IMR-90 (cell line): ENCODE measurements around the gene MYOZ3. TPM values are rescaled to one million over a fixed set of nuclear protein-coding genes. Genes with fewer than 3 reads are reported as not detected.

Experiments used
- ATAC-seq: fragments of 200-7000 bp; cut with Tn5 transposase; 2 replicates; pipeline ENCODE4 v1.9.1; 2020; ENCODE audit warnings: low read depth, mild to moderate bottlenecking, moderate library complexity
- BruUV-seq: library from RNA; stranded (reverse); fragments of 400-500 nt; replicated peaks from 2 replicates; lab custom pipeline; 2021; lab: Mats Ljungman, UMichigan
- CTCF ChIA-PET: fragments of 300-600 bp; formaldehyde crosslinking; extraction: SDS; loops from one replicate; lab custom pipeline; 2021; ENCODE audit warnings: antibody characterized with exemption; lab: Yijun Ruan, JAX
- POLR2A ChIA-PET: fragments of 300-600 bp; sonication (Branson Sonifier 250); formaldehyde crosslinking; loops from one replicate; lab custom pipeline; 2022; ENCODE audit warnings: antibody characterized with exemption; ENCODE audit not compliant: unreplicated experiment; lab: Charles Lee
- DNase-seq: peaks from one replicate; pipeline ENCODE4 v3.0.0; 2013
- H2AFZ ChIP-seq: replicated peaks from 2 replicates; pipeline ENCODE3; 2013; ENCODE audit warnings: low read length, mild to moderate bottlenecking; ENCODE audit not compliant: poor library complexity
- H2AK5ac ChIP-seq: 2 replicates; pipeline ENCODE4 v1.6.1; 2013; ENCODE audit warnings: low read depth, low read length, inconsistent platforms
- H2AK9ac ChIP-seq: replicated peaks from 2 replicates; pipeline ENCODE3; 2013; ENCODE audit warnings: mild to moderate bottlenecking, low read depth, low read length, moderate library complexity; ENCODE audit not compliant: poor library complexity
- H2BK120ac ChIP-seq: 2 replicates; pipeline ENCODE4 v1.6.1; 2013; ENCODE audit warnings: low read depth, low read length, inconsistent platforms
- H2BK15ac ChIP-seq: 3 replicates; pipeline ENCODE4 v1.6.1; 2013; ENCODE audit warnings: low read depth, low read length, inconsistent platforms
- H2BK20ac ChIP-seq: 2 replicates; pipeline ENCODE4 v1.6.1; 2013; ENCODE audit warnings: low read depth, mild to moderate bottlenecking, inconsistent platforms, low read length, moderate library complexity
- H2BK5ac ChIP-seq: 2 replicates; pipeline ENCODE4 v1.6.1; 2013; ENCODE audit warnings: mild to moderate bottlenecking, low read depth, low read length, inconsistent platforms; ENCODE audit not compliant: poor library complexity, severe bottlenecking
- H3K14ac ChIP-seq: replicated peaks from 2 replicates; pipeline ENCODE4 v1.6.1; 2013; ENCODE audit warnings: low read depth, low read length, inconsistent platforms
- H3K18ac ChIP-seq: 2 replicates; pipeline ENCODE4 v1.6.1; 2013; ENCODE audit warnings: low read depth, low read length, control low read depth
- H3K23ac ChIP-seq: 2 replicates; pipeline ENCODE4 v1.6.1; 2013; ENCODE audit warnings: low read depth, low read length, inconsistent platforms
- H3K27ac ChIP-seq: 2 replicates; pipeline ENCODE4 v1.5.1; 2013; ENCODE audit warnings: mild to moderate bottlenecking, control low read depth, low read length; ENCODE audit not compliant: insufficient read depth
- H3K27me3 ChIP-seq: 2 replicates; pipeline ENCODE4 v1.6.1; 2013; ENCODE audit warnings: low read length; ENCODE audit not compliant: control insufficient read depth, insufficient read depth
- H3K36me3 ChIP-seq: 2 replicates; pipeline ENCODE4 v1.6.1; 2013; ENCODE audit warnings: low read length, mixed read lengths; ENCODE audit not compliant: control insufficient read depth, insufficient read depth
- H3K4ac ChIP-seq: 2 replicates; pipeline ENCODE4 v1.6.1; 2013; ENCODE audit warnings: low read depth, low read length, inconsistent platforms
- H3K4me1 ChIP-seq: 2 replicates; pipeline ENCODE4 v1.6.1; 2013; ENCODE audit warnings: low read length, mixed read lengths; ENCODE audit not compliant: control insufficient read depth, insufficient read depth
- H3K4me2 ChIP-seq: 2 replicates; pipeline ENCODE4 v1.6.1; 2013; ENCODE audit warnings: low read depth, mild to moderate bottlenecking, control low read depth, low read length, moderate library complexity
- H3K4me3 ChIP-seq: 2 replicates; pipeline ENCODE4 v1.5.1; 2013; ENCODE audit warnings: low read depth, mild to moderate bottlenecking, control low read depth, low read length, moderate library complexity; ENCODE audit not compliant: insufficient read depth
- H3K56ac ChIP-seq: 2 replicates; pipeline ENCODE4 v1.6.1; 2013; ENCODE audit warnings: low read length, inconsistent platforms; ENCODE audit not compliant: insufficient read depth; ENCODE audit errors: extremely low read depth
- H3K79me1 ChIP-seq, 2 experiments: 2 replicates each; pipeline ENCODE4 v1.6.1; 2013; ENCODE audit warnings: low read length in 2 of 2, inconsistent platforms in 1 of 2, low read depth in 1 of 2
- H3K9ac ChIP-seq: 2 replicates; pipeline ENCODE4 v1.6.1; 2013; ENCODE audit warnings: low read depth, low read length, control low read depth
- H3K9me1 ChIP-seq: 2 replicates; pipeline ENCODE4 v1.6.1; 2013; ENCODE audit warnings: low read length, inconsistent platforms; ENCODE audit not compliant: insufficient read depth
- H3K9me3 ChIP-seq: 2 replicates; pipeline ENCODE4 v1.6.1; 2013; ENCODE audit warnings: low read length; ENCODE audit not compliant: control insufficient read depth, insufficient read depth
- H4K20me1 ChIP-seq: 2 replicates; pipeline ENCODE4 v1.6.1; 2013; ENCODE audit warnings: low read length, inconsistent platforms; ENCODE audit not compliant: insufficient read depth
- H4K5ac ChIP-seq: 2 replicates; pipeline ENCODE4 v1.6.1; 2013; ENCODE audit warnings: mild to moderate bottlenecking, low read depth, low read length, control low read depth
- H4K8ac ChIP-seq, 2 experiments: 2 replicates each; pipeline ENCODE4 v1.6.1; 2013; ENCODE audit warnings: low read depth in 2 of 2, low read length in 2 of 2, control low read depth in 1 of 2, inconsistent platforms in 1 of 2
- H4K91ac ChIP-seq: 2 replicates; pipeline ENCODE4 v1.6.1; 2013; ENCODE audit warnings: low read depth, low read length, inconsistent platforms; ENCODE audit not compliant: insufficient read depth
- BHLHE40 ChIP-seq: fragments of 150-350 bp; IDR thresholded peaks from 2 replicates; pipeline ENCODE4 v1.6.1; 2016; ENCODE audit warnings: mild to moderate bottlenecking, low read depth, low read length
- CEBPB ChIP-seq: IDR thresholded peaks from 2 replicates; pipeline ENCODE4 v1.6.1; 2012; ENCODE audit warnings: low read depth, low read length, improper control_type of control experiment
- CHD1 ChIP-seq: IDR thresholded peaks from 2 replicates; pipeline ENCODE4 v1.6.1; 2012; ENCODE audit warnings: low read depth, low read length, improper control_type of control experiment
- CTCF ChIP-seq: conservative IDR thresholded peaks from 2 replicates; pipeline ENCODE4 v1.5.1; 2012; ENCODE audit warnings: mild to moderate bottlenecking, low read depth, low read length, improper control_type of control experiment
- FOS ChIP-seq: fragments of 150-350 bp; IDR thresholded peaks from 2 replicates; pipeline ENCODE4 v1.6.1; 2016; ENCODE audit warnings: low read depth, low read length
- MAFK ChIP-seq: IDR thresholded peaks from 2 replicates; pipeline ENCODE4 v1.6.1; 2012; ENCODE audit warnings: low read depth, low read length, improper control_type of control experiment
- MAZ ChIP-seq: IDR thresholded peaks from 2 replicates; pipeline ENCODE4 v1.6.1; 2012; ENCODE audit warnings: low read depth, mild to moderate bottlenecking, low read length, improper control_type of control experiment, moderate library complexity, borderline replicate concordance
- MXI1 ChIP-seq: IDR thresholded peaks from 2 replicates; pipeline ENCODE4 v1.6.1; 2012; ENCODE audit warnings: low read depth, mild to moderate bottlenecking, low read length, moderate library complexity, borderline replicate concordance
- NFE2L2 ChIP-seq: fragments of 150-350 bp; IDR thresholded peaks from 2 replicates; pipeline ENCODE4 v1.6.1; 2016; ENCODE audit warnings: low read depth, mild to moderate bottlenecking, low read length
- POLR2A ChIP-seq: IDR thresholded peaks from 2 replicates; pipeline ENCODE4 v1.6.1; 2012; ENCODE audit warnings: mild to moderate bottlenecking, low read depth, low read length
- RAD21 ChIP-seq: IDR thresholded peaks from 2 replicates; pipeline ENCODE4 v1.6.1; 2012; ENCODE audit warnings: low read length, improper control_type of control experiment
- RCOR1 ChIP-seq: IDR thresholded peaks from 2 replicates; pipeline ENCODE4 v1.6.1; 2012; ENCODE audit warnings: mild to moderate bottlenecking, low read length, improper control_type of control experiment; ENCODE audit not compliant: insufficient replicate concordance
- RFX5 ChIP-seq: IDR thresholded peaks from 2 replicates; pipeline ENCODE4 v1.8.0; 2012; ENCODE audit warnings: low read depth, mild to moderate bottlenecking, low read length, moderate library complexity
- SMC3 ChIP-seq: fragments of 150-350 bp; IDR thresholded peaks from 2 replicates; pipeline ENCODE4 v1.6.1; 2016; ENCODE audit warnings: low read depth, mild to moderate bottlenecking, antibody characterized with exemption, low read length, moderate library complexity
- WGBS, 2 experiments: methylation state at CpG; one replicate each; pipeline versions ENCODE4 v1.1.5 to v1.1.7; 2013; ENCODE audit warnings: missing lambda C conversion rate in 2 of 2; ENCODE audit not compliant: insufficient read length in 1 of 2; ENCODE audit errors: extremely low coverage in 2 of 2; 5-methylcytosine and 5-hydroxymethylcytosine counted together
- dilution Hi-C: fragments of 300-500 bp; cut with HindIII; formaldehyde crosslinking; loops from one replicate; pipeline ENCODE4 v1.14.3; 2018; ENCODE audit warnings: low sequenced_read_pairs; ENCODE audit not compliant: unreplicated experiment
- in situ Hi-C: fragments of 300-500 bp; cut with MboI; formaldehyde crosslinking; loops from 3 replicates; pipeline ENCODE4 v1.14.3; 2019; ENCODE audit warnings: low sequenced_read_pairs, inconsistent platforms, mixed read lengths
- intact Hi-C: fragments of 100-400 bp; cut with micrococcal nuclease; formaldehyde crosslinking; loops from 2 replicates; pipeline ENCODE4 v1.10.0; 2022
- polyA plus RNA-seq, 3 experiments: library from polyadenylated mRNA; depleted of rRNA; stranded (reverse); fragments of >200 nt; gene quantifications; 2 replicates each; pipeline ENCODE4 v1.2.3, GENCODE V29; 2012; ENCODE audit warnings: low replicate concordance in 1 of 3
- total RNA-seq: library from RNA; depleted of rRNA; stranded (reverse); fragments of >200 nt; gene quantifications from 2 replicates; pipeline ENCODE4 v1.2.3, GENCODE V29; 2012
- TF ChIP-seq, protein P1 (sequence below): fragments of 150-350 bp; IDR thresholded peaks from 2 replicates; pipeline ENCODE4 v1.6.1; 2016; ENCODE audit warnings: low read depth, mild to moderate bottlenecking, low read length, moderate library complexity, borderline replicate concordance
- TF ChIP-seq, protein P2 (sequence below): fragments of 150-350 bp; IDR thresholded peaks from 2 replicates; pipeline ENCODE4 v1.6.1; 2017; ENCODE audit warnings: mild to moderate bottlenecking, antibody characterized with exemption, low read length, low read depth

Gene MYOZ3
- total and polyA plus RNA-seq, 2 of the 4 experiments (the other 2 are of a cell fraction) = under 0.01 to 0.24 TPM

DNA sequence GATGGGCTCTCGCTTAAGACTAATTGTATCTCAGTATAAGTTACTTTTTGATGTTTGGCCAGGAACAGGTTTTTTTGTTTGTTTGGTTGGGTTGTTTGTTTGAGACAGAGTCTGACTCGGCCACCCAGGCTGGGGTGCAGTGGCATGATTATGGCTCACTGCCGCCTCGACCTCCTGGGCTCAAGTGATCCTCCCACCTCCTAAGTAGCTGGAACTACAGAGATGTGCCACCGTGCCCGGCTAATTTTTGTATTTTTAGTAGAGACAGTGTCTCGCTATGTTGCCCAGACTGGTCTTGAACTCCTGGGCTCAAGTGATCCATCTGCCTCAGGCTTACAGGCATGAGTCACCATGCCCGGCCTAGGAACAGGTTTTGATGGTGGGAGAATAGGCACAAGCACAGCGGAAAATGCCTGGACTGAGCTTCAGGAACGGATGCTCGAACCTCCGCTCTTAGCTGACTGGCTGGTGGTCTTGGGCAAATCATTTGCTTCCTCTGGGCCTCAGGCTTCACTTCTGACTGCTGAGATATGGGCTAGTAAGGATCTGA lies 32.0 kb upstream of the MYOZ3 start:
- no peak overlapping the region for H2AK9ac ChIP-seq
- H3K9ac ChIP-seq = no peak overlapping the region
- 0 out of 2 replicates have a peak overlapping the region, but pooled peaks have one; percentile 8 for H3K4ac ChIP-seq
- no peak overlapping the region for H3K4me3 ChIP-seq
- H3K79me1 ChIP-seq = peaks cover 0 to 3% of the 10 kb centered on the region in 2 experiments; a peak in 2 of 4 replicates
- H3K36me3 ChIP-seq = 0 out of 2 replicates have a peak, but pooled peaks cover 2% of the 10 kb centered on the region
- H2BK5ac ChIP-seq = no peak overlapping the region
- in situ Hi-C loops = no loop called here
- H4K91ac ChIP-seq = no peak overlapping the region
- ATAC-seq = no peak
- 0 out of 2 replicates have a peak overlapping the region, but pooled peaks have one; percentile 25 for H2BK20ac ChIP-seq
- H3K9me1 ChIP-seq = peaks cover 19% of the 10 kb centered on the region
- H3K14ac ChIP-seq = no peak overlapping the region; the same call in 1 of the 2 replicates
- no peaks in the 10 kb centered on the region; the same call in 1 of the 2 replicates for H4K20me1 ChIP-seq
- H3K4me1 ChIP-seq = peaks cover 50% of the 10 kb centered on the region
- no peak overlapping the region for H4K8ac ChIP-seq
- 88% methylated on average over 3 of the region's 12 CpGs; no CpG with 5 or more reads in 1 of the 2 experiments for WGBS, 2 experiments
- no peak overlapping the region for H2AK5ac ChIP-seq
- no peak for TF ChIP-seq MAZ
- TF ChIP-seq, protein P1, sequence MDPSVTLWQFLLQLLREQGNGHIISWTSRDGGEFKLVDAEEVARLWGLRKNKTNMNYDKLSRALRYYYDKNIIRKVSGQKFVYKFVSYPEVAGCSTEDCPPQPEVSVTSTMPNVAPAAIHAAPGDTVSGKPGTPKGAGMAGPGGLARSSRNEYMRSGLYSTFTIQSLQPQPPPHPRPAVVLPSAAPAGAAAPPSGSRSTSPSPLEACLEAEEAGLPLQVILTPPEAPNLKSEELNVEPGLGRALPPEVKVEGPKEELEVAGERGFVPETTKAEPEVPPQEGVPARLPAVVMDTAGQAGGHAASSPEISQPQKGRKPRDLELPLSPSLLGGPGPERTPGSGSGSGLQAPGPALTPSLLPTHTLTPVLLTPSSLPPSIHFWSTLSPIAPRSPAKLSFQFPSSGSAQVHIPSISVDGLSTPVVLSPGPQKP = no peak
- TF ChIP-seq RCOR1 = no peak
- TF ChIP-seq SMC3 = no peak
- no peak for TF ChIP-seq RFX5
- TF ChIP-seq RAD21 = no peak
- TF ChIP-seq BHLHE40 = no peak
- no peak for TF ChIP-seq CTCF
- no peak for TF ChIP-seq MAFK
- no peak for TF ChIP-seq CEBPB
- TF ChIP-seq POLR2A = no peak
- TF ChIP-seq CHD1 = no peak
- TF ChIP-seq MXI1 = no peak
- TF ChIP-seq FOS = no peak
- no peak for TF ChIP-seq NFE2L2
- TF ChIP-seq, protein P2, sequence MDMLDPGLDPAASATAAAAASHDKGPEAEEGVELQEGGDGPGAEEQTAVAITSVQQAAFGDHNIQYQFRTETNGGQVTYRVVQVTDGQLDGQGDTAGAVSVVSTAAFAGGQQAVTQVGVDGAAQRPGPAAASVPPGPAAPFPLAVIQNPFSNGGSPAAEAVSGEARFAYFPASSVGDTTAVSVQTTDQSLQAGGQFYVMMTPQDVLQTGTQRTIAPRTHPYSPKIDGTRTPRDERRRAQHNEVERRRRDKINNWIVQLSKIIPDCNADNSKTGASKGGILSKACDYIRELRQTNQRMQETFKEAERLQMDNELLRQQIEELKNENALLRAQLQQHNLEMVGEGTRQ = no peak
- BruUV-seq = no TSS peak
- H2BK120ac ChIP-seq = no peak overlapping the region
- ChIA-PET CTCF (interaction anchor here (1.0 kb wide), 1 partner anchor 12 kb away, joined by 3 read pairs; the partner anchor contains the start of gene SYNPO), POLR2A (no interaction called here)
- DNase-seq = no peak
- no peak overlapping the region for H3K18ac ChIP-seq
- dilution Hi-C loops = no loop called here
- intact Hi-C loops = no loop called here
- H2BK15ac ChIP-seq = no peak overlapping the region
- H3K23ac ChIP-seq = no peak overlapping the region
- H2AFZ ChIP-seq = no peak overlapping the region
- no peak overlapping the region for H4K5ac ChIP-seq
- H3K9me3 ChIP-seq = no peaks in the 10 kb centered on the region
- no peak overlapping the region for H3K4me2 ChIP-seq
- H3K27ac ChIP-seq = no peak overlapping the region
- no peaks in the 10 kb centered on the region for H3K27me3 ChIP-seq
- no peak overlapping the region for H3K56ac ChIP-seq
